Liver (tissue), 9 donors: ENCODE data around the gene TLK2. TPM values are rescaled to one million over a fixed set of nuclear protein-coding genes. Genes with fewer than 3 reads are reported as not detected.

Experiments used
- DNase-seq: peaks from one replicate; pipeline ENCODE4 v3.0.0-alpha.2; 2017; ENCODE audit warnings: low spot score
- H3K27ac ChIP-seq, 2 donors: one replicate each; pipeline ENCODE4 v1.7.0; 2013; ENCODE audit warnings: inconsistent platforms in 2 of 2, low read length in 2 of 2, control low read depth in 1 of 2, low read depth in 1 of 2, mild to moderate bottlenecking in 1 of 2
- H3K27me3 ChIP-seq, 4 donors: one replicate each; pipeline versions ENCODE4 v1.6.1 to v1.7.0; 2013; ENCODE audit warnings: low read length in 3 of 4, inconsistent platforms in 1 of 4, mild to moderate bottlenecking in 1 of 4, moderate library complexity in 1 of 4; ENCODE audit not compliant: control insufficient read depth in 4 of 4, insufficient read depth in 4 of 4
- H3K36me3 ChIP-seq, 4 donors: one replicate each; pipeline versions ENCODE4 v1.6.1 to v1.7.0; 2013; ENCODE audit warnings: low read length in 3 of 4, mild to moderate bottlenecking in 3 of 4, low read depth in 1 of 4, moderate library complexity in 1 of 4; ENCODE audit not compliant: control insufficient read depth in 4 of 4, insufficient read depth in 3 of 4
- H3K4me1 ChIP-seq, 4 donors: one replicate each; pipeline versions ENCODE4 v1.6.1 to v1.7.0; 2013; ENCODE audit warnings: low read length in 3 of 4, mild to moderate bottlenecking in 3 of 4, moderate library complexity in 1 of 4; ENCODE audit not compliant: control insufficient read depth in 4 of 4, insufficient read depth in 4 of 4
- H3K4me3 ChIP-seq, 3 donors: one replicate each; pipeline versions ENCODE4 v1.6.1 to v1.7.0; 2013; ENCODE audit warnings: low read length in 3 of 3, control low read depth in 1 of 3, low read depth in 1 of 3, mild to moderate bottlenecking in 1 of 3
- H3K9ac ChIP-seq, 2 donors: one replicate each; pipeline ENCODE4 v1.7.0; 2013; ENCODE audit warnings: low read length in 2 of 2, mild to moderate bottlenecking in 2 of 2, moderate library complexity in 2 of 2, control low read depth in 1 of 2, low read depth in 1 of 2
- H3K9me3 ChIP-seq, 4 donors: one replicate each; pipeline versions ENCODE4 v1.6.1 to v1.7.0; 2013; ENCODE audit warnings: low read length in 3 of 4; ENCODE audit not compliant: control insufficient read depth in 4 of 4
- EGR1 ChIP-seq, 2 donors: IDR thresholded peaks; 2 replicates each; pipeline ENCODE4 v1.6.1; 2016 to 2018; ENCODE audit warnings: antibody characterized with exemption in 2 of 2, low read depth in 2 of 2
- FOXA1 ChIP-seq: IDR thresholded peaks from 2 replicates; pipeline ENCODE4 v1.6.1; 2016; ENCODE audit warnings: antibody characterized with exemption
- FOXA2 ChIP-seq: IDR thresholded peaks from 2 replicates; pipeline ENCODE4 v1.6.1; 2016; ENCODE audit warnings: antibody characterized with exemption
- GABPA ChIP-seq, 2 donors: IDR thresholded peaks in 1 of 2; conservative IDR thresholded peaks in 1 of 2; 2 replicates each; pipeline ENCODE4 v1.6.1; 2016; ENCODE audit warnings: antibody characterized with exemption in 2 of 2, mild to moderate bottlenecking in 1 of 2, moderate library complexity in 1 of 2
- HNF4A ChIP-seq, 2 donors: conservative IDR thresholded peaks; 2 replicates each; pipeline ENCODE4 v1.6.1; 2016; ENCODE audit warnings: antibody characterized with exemption in 2 of 2, mild to moderate bottlenecking in 2 of 2
- HNF4G ChIP-seq: IDR thresholded peaks from 2 replicates; pipeline ENCODE4 v1.6.1; 2016; ENCODE audit warnings: antibody characterized with exemption
- JUND ChIP-seq, 2 donors: IDR thresholded peaks; 2 replicates each; pipeline ENCODE4 v1.6.1; 2016; ENCODE audit warnings: antibody characterized with exemption in 2 of 2
- MAX ChIP-seq: IDR thresholded peaks from 2 replicates; pipeline ENCODE4 v1.6.1; 2016; ENCODE audit warnings: antibody characterized with exemption
- NR2F2 ChIP-seq: IDR thresholded peaks from 2 replicates; pipeline ENCODE4 v1.6.1; 2016; ENCODE audit warnings: antibody characterized with exemption
- RAD21 ChIP-seq, 2 donors: IDR thresholded peaks; 2 replicates each; pipeline ENCODE4 v1.6.1; 2016; ENCODE audit warnings: antibody characterized with exemption in 2 of 2, mild to moderate bottlenecking in 2 of 2
- RXRA ChIP-seq, 2 donors: IDR thresholded peaks; 2 replicates each; pipeline ENCODE4 v1.6.1; 2017 to 2018; ENCODE audit warnings: antibody characterized with exemption in 2 of 2, mild to moderate bottlenecking in 1 of 2
- SP1 ChIP-seq: IDR thresholded peaks from 2 replicates; pipeline ENCODE4 v1.6.1; 2018; ENCODE audit warnings: antibody characterized with exemption, mild to moderate bottlenecking
- TAF1 ChIP-seq: conservative IDR thresholded peaks from 2 replicates; pipeline ENCODE4 v1.6.1; 2016; ENCODE audit warnings: antibody characterized with exemption, mild to moderate bottlenecking
- YY1 ChIP-seq: IDR thresholded peaks from 2 replicates; pipeline ENCODE4 v1.6.1; 2016; ENCODE audit warnings: antibody characterized with exemption, mild to moderate bottlenecking
- WGBS: extraction: QIAGEN DNeasy Blood & Tissue Kit; methylation state at CpG from one replicate; pipeline ENCODE4 v1.1.7; 2013; 5-methylcytosine and 5-hydroxymethylcytosine counted together
- polyA plus RNA-seq, 2 donors: library from polyadenylated mRNA; stranded (reverse) in 1 of 2; unstranded in 1 of 2; fragments of 200-250 nt in 1 of 2; fragments of >200 nt in 1 of 2; fragmentation: Nextera tagmentation in 1 of 2; extraction: Ambion mirVana in 1 of 2; gene quantifications; one replicate each; pipeline versions ENCODE4 v1.2.1 to v1.2.3, GENCODE V29; 2013 to 2015
- total RNA-seq, 2 donors: library from RNA; depleted of rRNA; stranded (reverse); fragments of >200 nt; gene quantifications; one replicate each; pipeline ENCODE4 v1.2.3, GENCODE V29; 2014
- TF ChIP-seq, protein P1 (sequence below): IDR thresholded peaks from 2 replicates; pipeline ENCODE4 v1.6.1; 2016; ENCODE audit warnings: antibody characterized with exemption
- TF ChIP-seq, protein P2 (sequence below): IDR thresholded peaks from 2 replicates; pipeline ENCODE4 v1.6.1; 2016; ENCODE audit warnings: antibody characterized with exemption
- TF ChIP-seq, protein P3 (sequence below): IDR thresholded peaks from 2 replicates; pipeline ENCODE4 v1.6.1; 2016; ENCODE audit warnings: antibody characterized with exemption, mild to moderate bottlenecking
- TF ChIP-seq, protein P4 (sequence below): fragments of 150-350 bp; IDR thresholded peaks from 2 replicates; pipeline ENCODE4 v1.5.1; 2017; ENCODE audit warnings: improper control_type of control experiment, low read depth, low read length; ENCODE audit not compliant: missing input control
- donor health status: healthy.
- donor health status: healthy.
- donor health status: healthy.
- donor health status: healthy.
- donor health status: healthy.

TLK2 gene
- total and polyA plus RNA-seq, 4 donors, result 4.2 to 25.8 (median 14.8) TPM

DNA sequence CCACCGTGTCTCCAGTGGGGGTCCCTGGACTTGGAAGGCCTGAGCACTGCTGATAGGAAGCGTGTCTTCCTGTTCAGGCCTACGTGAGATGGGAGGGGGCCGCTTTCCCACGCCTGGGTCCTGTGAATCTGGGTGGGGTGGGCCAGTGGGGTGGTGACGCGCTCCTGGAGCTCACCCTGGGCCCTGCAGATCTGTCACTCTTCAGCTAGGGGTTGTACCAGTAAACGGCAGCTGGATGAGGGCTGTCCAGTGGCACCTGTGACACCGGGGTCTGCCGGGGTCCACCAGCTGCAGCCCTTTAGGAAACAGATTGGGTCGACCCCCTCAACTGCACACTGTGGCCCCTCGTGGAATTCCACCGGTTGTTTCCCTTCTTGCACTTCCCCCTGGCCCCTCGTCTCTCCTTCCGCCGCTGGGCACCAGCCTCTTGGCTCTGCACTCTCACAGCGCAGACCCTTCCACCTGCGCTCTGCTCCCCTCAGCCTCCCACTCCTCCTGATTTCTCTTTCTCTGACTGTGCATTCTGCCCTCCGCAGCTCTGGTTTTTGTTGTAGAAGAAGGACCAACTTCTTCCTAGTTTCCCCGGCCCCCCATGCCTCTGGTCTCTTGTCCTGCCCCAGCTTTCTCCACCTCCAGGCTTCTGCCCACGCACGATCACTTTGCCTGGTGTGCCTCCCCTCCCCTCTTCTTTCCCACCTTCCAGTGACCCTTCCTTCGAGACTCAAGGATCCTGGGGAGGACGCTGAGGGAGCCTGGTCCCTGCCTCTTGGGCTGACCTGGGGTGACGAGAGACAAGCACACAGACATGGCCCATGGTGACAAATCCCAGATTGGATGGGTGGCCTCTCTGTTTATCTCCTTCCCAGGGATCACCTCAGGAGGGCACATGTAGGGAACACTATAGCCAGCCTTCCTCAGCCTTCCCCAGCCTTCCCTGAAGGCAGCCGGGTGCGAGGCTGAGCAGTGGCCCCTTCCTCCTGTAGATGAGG, 153.6 kb downstream of the TLK2 start:
- Histone ChIP-seq H3K36me3 (no peaks in the 10 kb centered on the region), H3K27ac (no peak overlapping the region), H3K4me1 (peaks cover 3 to 11% (median 6%) of the 10 kb centered on the region in 4 donors), H3K27me3 (peaks cover 0 to 4% (median 0%) of the 10 kb centered on the region in 4 donors), H3K4me3 (no peak overlapping the region), H3K9me3 (no peaks in the 10 kb centered on the region), H3K9ac (no peak overlapping the region)
- 75% methylated on average over 27 of the region's 27 CpGs for WGBS
- no peak for DNase-seq
- TF ChIP-seq MAX (no peak), FOXA1 (no peak), TAF1 (no peak), HNF4A (conservative IDR thresholded peaks at IDR 0.05) (no peak), GABPA (IDR thresholded peaks at IDR 0.05 in 1 of 2, conservative IDR thresholded peaks at IDR 0.05 in 1 of 2) (no peak), EGR1 (IDR thresholded peaks at IDR 0.05; ENCODE audit: low read depth in 2 of 2) (no peak), RAD21 (IDR thresholded peaks at IDR 0.05) (no peak), YY1 (no peak), RXRA (IDR thresholded peaks at IDR 0.05) (no peak), HNF4G (no peak), FOXA2 (no peak), JUND (IDR thresholded peaks at IDR 0.05) (no peak), NR2F2 (no peak), SP1 (no peak)
- TF ChIP-seq, protein P1, sequence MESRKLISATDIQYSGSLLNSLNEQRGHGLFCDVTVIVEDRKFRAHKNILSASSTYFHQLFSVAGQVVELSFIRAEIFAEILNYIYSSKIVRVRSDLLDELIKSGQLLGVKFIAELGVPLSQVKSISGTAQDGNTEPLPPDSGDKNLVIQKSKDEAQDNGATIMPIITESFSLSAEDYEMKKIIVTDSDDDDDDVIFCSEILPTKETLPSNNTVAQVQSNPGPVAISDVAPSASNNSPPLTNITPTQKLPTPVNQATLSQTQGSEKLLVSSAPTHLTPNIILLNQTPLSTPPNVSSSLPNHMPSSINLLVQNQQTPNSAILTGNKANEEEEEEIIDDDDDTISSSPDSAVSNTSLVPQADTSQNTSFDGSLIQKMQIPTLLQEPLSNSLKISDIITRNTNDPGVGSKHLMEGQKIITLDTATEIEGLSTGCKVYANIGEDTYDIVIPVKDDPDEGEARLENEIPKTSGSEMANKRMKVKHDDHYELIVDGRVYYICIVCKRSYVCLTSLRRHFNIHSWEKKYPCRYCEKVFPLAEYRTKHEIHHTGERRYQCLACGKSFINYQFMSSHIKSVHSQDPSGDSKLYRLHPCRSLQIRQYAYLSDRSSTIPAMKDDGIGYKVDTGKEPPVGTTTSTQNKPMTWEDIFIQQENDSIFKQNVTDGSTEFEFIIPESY, result no peak
- TF ChIP-seq, protein P2, sequence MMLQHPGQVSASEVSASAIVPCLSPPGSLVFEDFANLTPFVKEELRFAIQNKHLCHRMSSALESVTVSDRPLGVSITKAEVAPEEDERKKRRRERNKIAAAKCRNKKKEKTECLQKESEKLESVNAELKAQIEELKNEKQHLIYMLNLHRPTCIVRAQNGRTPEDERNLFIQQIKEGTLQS, result no peak
- TF ChIP-seq, protein P3, sequence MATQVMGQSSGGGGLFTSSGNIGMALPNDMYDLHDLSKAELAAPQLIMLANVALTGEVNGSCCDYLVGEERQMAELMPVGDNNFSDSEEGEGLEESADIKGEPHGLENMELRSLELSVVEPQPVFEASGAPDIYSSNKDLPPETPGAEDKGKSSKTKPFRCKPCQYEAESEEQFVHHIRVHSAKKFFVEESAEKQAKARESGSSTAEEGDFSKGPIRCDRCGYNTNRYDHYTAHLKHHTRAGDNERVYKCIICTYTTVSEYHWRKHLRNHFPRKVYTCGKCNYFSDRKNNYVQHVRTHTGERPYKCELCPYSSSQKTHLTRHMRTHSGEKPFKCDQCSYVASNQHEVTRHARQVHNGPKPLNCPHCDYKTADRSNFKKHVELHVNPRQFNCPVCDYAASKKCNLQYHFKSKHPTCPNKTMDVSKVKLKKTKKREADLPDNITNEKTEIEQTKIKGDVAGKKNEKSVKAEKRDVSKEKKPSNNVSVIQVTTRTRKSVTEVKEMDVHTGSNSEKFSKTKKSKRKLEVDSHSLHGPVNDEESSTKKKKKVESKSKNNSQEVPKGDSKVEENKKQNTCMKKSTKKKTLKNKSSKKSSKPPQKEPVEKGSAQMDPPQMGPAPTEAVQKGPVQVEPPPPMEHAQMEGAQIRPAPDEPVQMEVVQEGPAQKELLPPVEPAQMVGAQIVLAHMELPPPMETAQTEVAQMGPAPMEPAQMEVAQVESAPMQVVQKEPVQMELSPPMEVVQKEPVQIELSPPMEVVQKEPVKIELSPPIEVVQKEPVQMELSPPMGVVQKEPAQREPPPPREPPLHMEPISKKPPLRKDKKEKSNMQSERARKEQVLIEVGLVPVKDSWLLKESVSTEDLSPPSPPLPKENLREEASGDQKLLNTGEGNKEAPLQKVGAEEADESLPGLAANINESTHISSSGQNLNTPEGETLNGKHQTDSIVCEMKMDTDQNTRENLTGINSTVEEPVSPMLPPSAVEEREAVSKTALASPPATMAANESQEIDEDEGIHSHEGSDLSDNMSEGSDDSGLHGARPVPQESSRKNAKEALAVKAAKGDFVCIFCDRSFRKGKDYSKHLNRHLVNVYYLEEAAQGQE, result no peak
- TF ChIP-seq, protein P4, sequence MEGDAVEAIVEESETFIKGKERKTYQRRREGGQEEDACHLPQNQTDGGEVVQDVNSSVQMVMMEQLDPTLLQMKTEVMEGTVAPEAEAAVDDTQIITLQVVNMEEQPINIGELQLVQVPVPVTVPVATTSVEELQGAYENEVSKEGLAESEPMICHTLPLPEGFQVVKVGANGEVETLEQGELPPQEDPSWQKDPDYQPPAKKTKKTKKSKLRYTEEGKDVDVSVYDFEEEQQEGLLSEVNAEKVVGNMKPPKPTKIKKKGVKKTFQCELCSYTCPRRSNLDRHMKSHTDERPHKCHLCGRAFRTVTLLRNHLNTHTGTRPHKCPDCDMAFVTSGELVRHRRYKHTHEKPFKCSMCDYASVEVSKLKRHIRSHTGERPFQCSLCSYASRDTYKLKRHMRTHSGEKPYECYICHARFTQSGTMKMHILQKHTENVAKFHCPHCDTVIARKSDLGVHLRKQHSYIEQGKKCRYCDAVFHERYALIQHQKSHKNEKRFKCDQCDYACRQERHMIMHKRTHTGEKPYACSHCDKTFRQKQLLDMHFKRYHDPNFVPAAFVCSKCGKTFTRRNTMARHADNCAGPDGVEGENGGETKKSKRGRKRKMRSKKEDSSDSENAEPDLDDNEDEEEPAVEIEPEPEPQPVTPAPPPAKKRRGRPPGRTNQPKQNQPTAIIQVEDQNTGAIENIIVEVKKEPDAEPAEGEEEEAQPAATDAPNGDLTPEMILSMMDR, result no peak
